Measurements from ENCODE around the gene FAM110A. TPM values are rescaled to one million over a fixed set of nuclear protein-coding genes. Genes with fewer than 3 reads are reported as not detected.

Gene FAM110A
- total RNA-seq, 2 donors from 2014 or later: 7.0 to 8.2 TPM

DNA sequence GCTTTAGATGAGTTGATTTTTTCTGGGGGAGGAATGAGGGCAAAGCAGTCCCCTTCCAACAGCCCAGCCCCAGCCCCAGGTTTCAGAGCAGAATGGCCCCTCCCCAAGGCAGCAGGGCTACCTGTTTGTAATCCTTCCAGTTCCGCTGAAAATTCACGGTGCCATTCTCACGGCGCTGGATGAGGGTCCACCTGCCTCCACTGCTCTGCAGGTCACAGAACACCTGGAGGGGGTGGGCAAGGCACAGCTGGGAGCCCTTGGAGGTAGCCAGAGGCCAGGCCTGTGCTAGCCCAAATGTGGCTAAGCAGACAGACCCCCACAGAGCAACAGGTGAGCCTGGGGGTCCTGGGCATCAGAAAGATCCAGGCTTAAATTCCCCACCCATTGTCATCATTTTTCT is 46.1 kb downstream of the FAM110A start:
- Histone ChIP-seq H3K4me3 (no peak overlapping the region), H3K27me3 (no peaks in the 10 kb centered on the region), H3K27ac (no peak overlapping the region), H3K36me3 (replicated peaks in 1 of 2; ENCODE audit: insufficient read depth in 1 of 2, low read depth in 2 of 2) (no peaks in the 10 kb centered on the region), H3K4me1 (no peaks in the 10 kb centered on the region), H3K9me3 (no peaks in the 10 kb centered on the region)
- TF ChIP-seq POLR2A (IDR thresholded peaks at IDR 0.05): no peak
- TF ChIP-seq, protein P1, sequence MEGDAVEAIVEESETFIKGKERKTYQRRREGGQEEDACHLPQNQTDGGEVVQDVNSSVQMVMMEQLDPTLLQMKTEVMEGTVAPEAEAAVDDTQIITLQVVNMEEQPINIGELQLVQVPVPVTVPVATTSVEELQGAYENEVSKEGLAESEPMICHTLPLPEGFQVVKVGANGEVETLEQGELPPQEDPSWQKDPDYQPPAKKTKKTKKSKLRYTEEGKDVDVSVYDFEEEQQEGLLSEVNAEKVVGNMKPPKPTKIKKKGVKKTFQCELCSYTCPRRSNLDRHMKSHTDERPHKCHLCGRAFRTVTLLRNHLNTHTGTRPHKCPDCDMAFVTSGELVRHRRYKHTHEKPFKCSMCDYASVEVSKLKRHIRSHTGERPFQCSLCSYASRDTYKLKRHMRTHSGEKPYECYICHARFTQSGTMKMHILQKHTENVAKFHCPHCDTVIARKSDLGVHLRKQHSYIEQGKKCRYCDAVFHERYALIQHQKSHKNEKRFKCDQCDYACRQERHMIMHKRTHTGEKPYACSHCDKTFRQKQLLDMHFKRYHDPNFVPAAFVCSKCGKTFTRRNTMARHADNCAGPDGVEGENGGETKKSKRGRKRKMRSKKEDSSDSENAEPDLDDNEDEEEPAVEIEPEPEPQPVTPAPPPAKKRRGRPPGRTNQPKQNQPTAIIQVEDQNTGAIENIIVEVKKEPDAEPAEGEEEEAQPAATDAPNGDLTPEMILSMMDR (IDR thresholded peaks at IDR 0.05): no peak
- no peak for DNase-seq
- 47 to 59% methylated on average over 3 to 4 of the region's 4 CpGs for WGBS, 2 donors
- no peak for ATAC-seq
- intact Hi-C loops (cut with DNase I): no loop called here

DNA sequence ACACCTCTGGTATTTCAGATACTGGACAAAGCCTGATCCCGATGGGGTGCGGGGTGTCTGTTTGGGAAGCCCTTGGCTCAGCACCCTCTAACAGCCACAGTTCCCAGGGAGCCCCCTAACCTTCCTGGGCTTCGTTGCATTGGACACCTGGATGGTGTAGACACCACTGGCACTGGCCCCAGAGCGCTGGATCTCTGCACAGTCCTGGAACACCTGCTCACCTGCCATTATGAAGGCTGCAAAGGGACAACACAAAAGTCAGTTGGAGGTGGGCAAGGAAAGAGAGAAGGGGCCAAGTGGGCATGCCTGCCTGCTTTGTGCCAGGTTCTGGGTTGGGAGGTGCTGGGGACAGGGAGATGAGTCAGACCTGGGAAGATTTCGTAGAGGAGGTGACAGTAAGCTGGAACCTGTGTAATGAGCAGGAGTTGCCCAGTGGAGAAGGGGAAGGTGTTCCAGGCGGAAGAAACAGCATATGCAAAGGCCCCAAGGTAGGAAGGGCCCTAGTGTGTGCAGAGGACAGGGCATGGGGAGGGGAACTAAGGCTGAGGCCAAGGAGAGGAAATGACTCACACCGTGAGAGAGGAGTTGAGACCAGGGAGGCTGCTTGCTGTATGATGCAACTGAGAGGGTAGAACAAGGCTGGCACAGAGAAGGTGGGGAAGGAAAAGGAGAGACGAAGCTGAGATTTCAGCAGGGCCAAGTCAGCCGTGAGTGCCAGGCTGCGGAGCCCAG is 47.7 kb downstream of the FAM110A start:
- intact Hi-C loops (cut with DNase I): no loop called here
- 66 to 70% methylated on average over 10 of the region's 10 CpGs for WGBS, 2 donors

DNA sequence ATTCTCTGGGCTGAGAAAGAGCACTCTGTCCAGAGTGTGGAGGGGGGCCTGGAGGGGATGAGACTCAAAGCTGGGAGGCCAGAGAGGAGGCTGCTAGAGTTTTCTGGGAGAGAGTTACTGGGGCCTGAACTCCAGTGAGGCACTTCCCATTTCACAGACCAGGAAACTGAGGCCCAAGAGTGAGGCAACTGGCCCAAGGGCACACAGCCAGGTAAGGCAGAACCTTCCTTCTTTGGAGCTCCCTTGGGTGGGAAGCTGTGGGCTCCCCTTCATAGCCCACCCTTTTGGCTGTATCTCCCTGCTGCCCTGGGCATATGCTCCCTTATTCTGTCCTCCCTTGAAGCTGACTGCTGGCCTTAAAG is 48.2 kb downstream of the FAM110A start:
- Histone ChIP-seq H3K9me3 (no peaks in the 10 kb centered on the region), H3K4me3 (no peak overlapping the region), H3K27me3 (no peaks in the 10 kb centered on the region), H3K27ac (no peak overlapping the region), H3K4me1 (no peaks in the 10 kb centered on the region), H3K36me3 (replicated peaks in 1 of 2; ENCODE audit: insufficient read depth in 1 of 2, low read depth in 2 of 2) (no peaks in the 10 kb centered on the region)
- no peak for ATAC-seq
- TF ChIP-seq, protein P1 (IDR thresholded peaks at IDR 0.05): no peak
- no peak for TF ChIP-seq POLR2A (IDR thresholded peaks at IDR 0.05)
- intact Hi-C loops (cut with DNase I): no loop called here
- no peak for DNase-seq

More for the DNA sequence above, 47.7 kb downstream of the FAM110A start:
- Histone ChIP-seq H3K36me3 (replicated peaks in 1 of 2; ENCODE audit: insufficient read depth in 1 of 2, low read depth in 2 of 2) (no peaks in the 10 kb centered on the region), H3K27ac (no peak overlapping the region), H3K27me3 (no peaks in the 10 kb centered on the region), H3K4me3 (no peak overlapping the region), H3K9me3 (no peaks in the 10 kb centered on the region), H3K4me1 (no peaks in the 10 kb centered on the region)
- peak in 1 of 4 donors; percentile 23 for DNase-seq
- no peak for TF ChIP-seq POLR2A (IDR thresholded peaks at IDR 0.05)
- TF ChIP-seq, protein P1 (IDR thresholded peaks at IDR 0.05): no peak
- no peak for ATAC-seq

DNA sequence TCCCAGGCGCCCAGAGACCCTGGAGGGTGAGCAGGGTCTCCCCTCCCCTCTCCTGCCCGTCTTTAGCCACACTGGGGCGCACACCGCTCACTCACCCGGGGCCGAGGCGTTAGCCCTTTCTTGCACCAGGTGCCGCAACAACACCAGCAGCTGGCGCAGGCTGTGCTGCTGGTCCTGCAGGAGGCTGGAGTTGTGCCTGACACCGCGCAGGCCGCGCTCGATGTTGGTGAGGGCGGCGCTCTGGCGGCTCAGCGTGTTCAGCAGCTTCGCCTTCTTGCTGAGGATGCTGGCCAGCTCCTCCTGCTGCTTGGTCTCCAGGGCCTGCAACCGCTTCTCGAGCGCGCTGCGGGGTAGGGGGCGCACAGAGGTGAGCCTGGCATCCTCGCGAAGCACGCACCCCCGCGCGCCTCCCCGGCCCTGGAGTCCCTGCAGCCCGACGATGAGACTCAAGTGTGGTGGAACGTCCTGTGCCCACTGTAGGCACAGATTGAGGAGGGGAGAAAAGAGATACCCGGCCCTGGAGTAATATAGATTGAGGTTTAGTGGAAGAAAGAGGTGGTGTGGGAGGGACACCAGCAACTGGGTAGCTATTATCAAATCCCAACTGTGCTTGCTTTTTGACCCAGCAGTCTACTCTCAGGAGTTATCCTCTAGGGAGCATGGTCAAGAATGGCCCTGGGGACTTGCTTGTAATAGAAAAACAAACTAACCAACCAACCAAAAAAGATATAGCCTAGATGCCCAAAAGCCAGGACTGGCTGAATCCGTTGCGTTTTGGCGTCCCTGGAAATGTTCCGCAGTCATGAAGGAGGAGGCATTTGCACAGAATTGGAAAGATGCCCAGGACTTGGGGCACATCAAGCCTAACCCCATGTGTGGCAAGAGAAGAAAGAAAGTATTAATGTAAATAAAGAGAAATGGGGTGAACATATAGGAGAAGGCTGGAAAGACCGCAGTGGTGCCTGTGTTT is 51.8 kb downstream of the FAM110A start:
- peak in 2 of 4 donors; percentile 8 to 15 for DNase-seq
- H3K27ac ChIP-seq: no peak overlapping the region
- no peaks in the 10 kb centered on the region for H3K36me3 ChIP-seq (replicated peaks in 1 of 2; ENCODE audit: insufficient read depth in 1 of 2, low read depth in 2 of 2)
- no peak for ATAC-seq
- intact Hi-C loops (cut with DNase I): no loop called here
- TF ChIP-seq, protein P1 (IDR thresholded peaks at IDR 0.05): no peak
- no peak for TF ChIP-seq POLR2A (IDR thresholded peaks at IDR 0.05)
- WGBS, 2 donors: 10 to 33% methylated on average over 14 to 40 of the region's 41 CpGs
- no peaks in the 10 kb centered on the region for H3K4me1 ChIP-seq
- no peak overlapping the region for H3K4me3 ChIP-seq
- no peaks in the 10 kb centered on the region for H3K9me3 ChIP-seq
- H3K27me3 ChIP-seq: no peaks in the 10 kb centered on the region

Measured in body of pancreas (tissue), 4 donors.